GM21367 (cell line): ENCODE data around the gene SNX24.
"Not testable (repeated sequence)": the region's sequence is repeated elsewhere in the genome, so short reads cannot be mapped to it uniquely, and the experiment has no call there.

Experiments used
- ATAC-seq: cut with Tn5 transposase; IDR thresholded peaks from one replicate; pipeline ENCODE4 v1.9.1; 2021; ENCODE audit not compliant: unreplicated experiment

Gene SNX24

GRCh38 chr5:122957457-122957856 lies 112.0 kb downstream of the SNX24 start:
- no peak for ATAC-seq

- ATAC-seq: no peak
These were observed 114.5 kb downstream of the SNX24 start for GRCh38 chr5:122959740-122960445.

- ATAC-seq: no peak
These were observed 117.9 kb downstream of the SNX24 start for GRCh38 chr5:122963305-122963704.

GRCh38 chr5:122965111-122965510 lies 119.7 kb downstream of the SNX24 start:
- ATAC-seq: no peak

DNA sequence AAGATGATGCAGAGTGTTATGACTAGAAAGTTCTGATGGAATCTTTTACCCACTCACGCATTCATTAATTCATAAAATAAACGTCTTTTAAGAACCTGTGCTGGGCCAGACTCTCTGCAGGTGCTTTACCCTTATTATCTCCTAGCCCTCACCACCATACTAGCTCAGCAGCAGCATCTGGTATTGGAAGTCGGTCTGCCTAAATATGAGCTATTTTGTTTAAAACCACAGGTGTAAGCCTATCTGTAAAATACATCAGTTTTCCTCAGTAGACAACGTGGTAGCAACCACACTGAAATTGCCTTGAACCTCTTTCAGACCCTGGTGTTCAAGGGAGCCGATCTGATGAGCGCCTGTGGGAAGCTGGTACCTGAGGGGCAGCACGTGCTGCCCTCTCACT lies 121.7 kb downstream of the SNX24 start:
- no peak for ATAC-seq

DNA sequence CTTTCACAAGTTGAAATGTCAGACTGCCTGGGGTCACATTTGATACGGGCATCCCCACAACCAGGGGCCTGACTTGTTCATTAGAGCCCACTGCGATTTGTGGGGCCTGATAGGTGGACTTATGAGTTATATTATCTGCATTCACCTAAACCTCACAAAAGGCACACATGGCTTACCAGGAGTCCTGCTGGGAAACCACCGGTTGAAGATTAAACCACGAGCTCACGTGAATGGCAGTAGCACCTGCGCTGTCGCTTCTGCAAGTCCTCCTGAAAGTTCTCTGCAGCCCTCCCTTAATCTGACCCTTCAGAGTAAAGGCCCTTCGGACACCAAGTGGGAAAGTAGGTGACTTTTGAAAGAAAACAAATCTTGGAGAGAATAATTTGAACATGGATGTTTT lies 122.2 kb downstream of the SNX24 start:
- peak; percentile 90 for ATAC-seq

- not testable (repeated sequence) for ATAC-seq
These were observed 122.6 kb downstream of the SNX24 start for GRCh38 chr5:122968056-122968455.

GRCh38 chr5:122971333-122971732 lies 125.9 kb downstream of the SNX24 start:
- ATAC-seq: no peak

GRCh38 chr5:122972877-122973276 lies 127.5 kb downstream of the SNX24 start:
- ATAC-seq: no peak

DNA sequence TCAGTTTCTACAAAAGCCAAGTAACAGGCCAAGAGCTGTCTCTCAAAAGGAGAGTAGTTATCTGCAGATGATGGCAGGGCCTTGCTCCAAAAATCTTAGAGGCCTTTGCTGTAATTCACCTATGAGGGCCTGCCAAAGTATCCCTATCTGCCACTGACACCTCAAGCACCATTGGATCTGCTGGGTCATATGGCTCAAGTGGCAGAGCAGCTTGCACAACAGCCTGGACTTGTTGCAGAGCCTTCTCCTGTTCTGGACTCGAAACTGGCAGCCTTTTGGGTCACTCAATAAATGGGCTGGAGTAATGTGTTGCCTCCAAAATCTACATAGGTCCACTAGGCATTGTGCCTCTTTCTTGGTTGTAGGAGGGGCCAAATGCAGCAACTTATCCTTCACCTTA lies 128.3 kb downstream of the SNX24 start:
- not testable (repeated sequence) for ATAC-seq

DNA sequence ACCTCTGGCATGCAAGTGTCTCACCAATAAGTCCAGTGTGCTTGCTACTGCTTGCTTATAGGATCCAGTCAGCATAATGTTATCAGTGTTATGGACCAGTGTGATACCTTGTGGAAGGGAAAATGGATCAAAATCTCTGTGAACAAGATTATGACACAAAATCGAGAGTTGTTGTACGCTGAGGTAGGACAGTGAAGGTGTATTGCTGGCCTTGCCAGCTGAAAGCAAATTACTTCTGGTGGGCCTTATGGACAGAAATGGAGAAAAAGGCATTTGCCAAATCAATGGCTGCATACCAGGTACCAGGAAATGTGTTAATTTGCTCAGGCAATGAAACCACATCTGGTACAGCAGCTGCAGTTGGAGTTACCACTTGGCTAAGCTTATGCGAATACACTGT lies 128.8 kb downstream of the SNX24 start:
- not testable (repeated sequence) for ATAC-seq

DNA sequence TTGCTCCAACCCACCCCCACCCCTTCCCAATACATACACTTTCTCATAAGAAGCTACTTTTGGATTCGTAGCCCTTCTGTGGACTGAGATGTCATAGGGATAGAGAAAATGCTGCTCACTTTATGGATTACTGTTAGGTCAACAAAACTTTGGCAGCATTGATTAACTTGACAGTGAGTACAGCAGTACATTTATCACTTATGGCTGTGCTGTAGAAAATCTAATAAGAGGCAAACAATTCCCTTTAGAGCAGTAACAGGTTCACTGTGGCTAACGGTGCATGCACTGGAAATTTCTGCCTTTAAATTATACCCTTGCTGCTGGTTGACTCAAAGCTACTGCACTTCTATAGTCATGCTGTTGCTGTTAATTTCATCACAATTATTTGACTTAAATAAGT lies 131.9 kb downstream of the SNX24 start:
- ATAC-seq: no peak

DNA sequence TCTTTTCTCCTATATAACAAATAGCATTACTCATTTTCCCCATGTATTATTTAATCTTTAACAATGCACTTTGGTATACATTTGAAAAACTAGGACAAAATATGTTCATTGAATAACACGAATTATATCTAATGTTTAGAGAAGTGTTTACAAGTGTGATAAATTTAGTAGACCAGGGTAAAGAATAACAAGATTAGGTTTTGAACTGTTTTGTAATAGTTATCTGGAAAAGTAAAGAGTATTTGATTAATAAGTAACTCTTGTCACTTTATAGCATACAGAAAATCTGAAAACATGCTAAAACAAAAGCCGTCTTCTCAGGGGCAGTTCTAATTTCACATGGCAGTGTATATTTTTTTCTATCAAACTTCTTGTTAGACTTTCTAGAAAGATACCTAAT lies 132.7 kb downstream of the SNX24 start:
- ATAC-seq: no peak

GRCh38 chr5:122978644-122979297 lies 133.4 kb downstream of the SNX24 start:
- ATAC-seq: no peak

GRCh38 chr5:122981846-122982245 lies 136.4 kb downstream of the SNX24 start:
- no peak for ATAC-seq

- no peak for ATAC-seq
These were observed 137.0 kb downstream of the SNX24 start for GRCh38 chr5:122982376-122982775.

DNA sequence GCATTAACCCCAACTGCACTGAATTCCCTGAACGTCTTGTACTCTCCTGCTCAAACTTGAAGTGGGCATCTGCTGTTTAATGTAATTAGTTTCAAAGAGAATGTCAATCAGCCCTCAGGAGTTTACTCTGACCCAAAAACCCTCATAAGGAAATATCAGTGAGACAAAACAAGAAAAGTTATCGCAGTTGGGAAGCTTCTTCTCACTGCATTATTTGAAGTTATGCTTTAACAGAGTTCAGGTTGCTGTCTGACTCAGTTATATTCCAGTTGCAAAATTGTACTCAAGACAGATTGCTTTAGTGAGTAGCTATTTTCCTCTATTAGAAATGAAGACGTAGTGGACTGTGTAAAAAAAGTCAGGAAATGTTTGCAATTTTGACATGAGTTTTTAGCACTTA lies 139.0 kb downstream of the SNX24 start:
- ATAC-seq: no peak

DNA sequence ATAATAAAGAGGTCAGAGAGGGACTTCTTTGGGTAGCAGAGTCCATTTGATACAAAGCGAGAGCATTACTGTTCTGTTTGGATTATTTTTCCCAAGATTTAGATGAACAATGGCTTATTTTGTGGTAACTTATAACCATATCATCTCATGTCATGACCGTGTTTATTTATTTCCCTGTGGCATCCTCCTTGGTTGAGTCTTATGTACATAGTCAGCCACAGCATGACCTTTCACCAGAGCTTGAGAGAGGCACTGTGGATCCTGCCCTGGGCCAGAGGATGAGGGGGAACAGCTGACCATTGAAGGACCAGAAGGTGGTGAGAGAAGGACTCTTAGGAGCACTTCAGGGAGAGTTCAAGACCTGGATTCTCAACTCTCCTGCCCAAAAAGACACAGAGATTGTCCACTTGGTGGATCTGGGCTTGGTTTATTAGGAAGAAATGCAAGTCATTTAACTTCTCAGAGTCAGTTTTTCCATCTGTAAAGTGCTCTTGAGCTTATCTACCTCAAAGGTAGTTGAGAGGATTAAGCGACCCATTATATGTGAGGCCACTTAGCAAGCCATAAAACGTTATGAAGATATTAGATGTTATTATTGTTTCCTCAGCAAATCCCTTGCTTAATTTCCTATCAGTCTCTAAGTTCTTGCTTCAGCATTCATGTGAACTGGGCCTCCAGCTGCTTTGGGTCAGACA lies 139.7 kb downstream of the SNX24 start:
- ATAC-seq: no peak

GRCh38 chr5:122985954-122986721 lies 140.7 kb downstream of the SNX24 start:
- peak; percentile 95 for ATAC-seq

DNA sequence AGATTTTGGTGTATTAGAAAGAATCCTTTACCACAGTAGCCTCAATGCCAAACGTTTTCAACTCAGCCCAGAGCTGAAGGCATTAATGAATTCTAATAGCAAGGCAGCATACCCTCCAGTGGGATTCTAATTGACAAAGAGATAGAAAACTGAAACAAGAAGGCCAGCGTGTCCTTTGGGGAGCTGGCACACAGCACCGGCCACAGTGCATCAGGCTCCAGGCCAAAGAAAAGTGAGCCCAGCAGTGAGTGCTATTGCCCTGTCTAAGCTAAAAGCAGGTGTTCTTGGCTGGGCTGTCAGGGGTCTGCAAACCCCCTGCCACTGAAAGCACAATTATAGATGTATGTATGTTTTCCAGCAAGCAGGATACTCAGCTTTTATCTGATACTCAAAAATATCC lies 150.7 kb downstream of the SNX24 start:
- no peak for ATAC-seq

- ATAC-seq: no peak
These were observed 151.9 kb downstream of the SNX24 start for GRCh38 chr5:122997294-122997693.
